Fibroblast of villous mesenchyme (primary cell): ENCODE measurements around the gene ACAA1. TPM values are rescaled to one million over a fixed set of nuclear protein-coding genes. Genes with fewer than 3 reads are reported as not detected.

Experiments used
- DNase-seq: peaks from one replicate; pipeline ENCODE4 v3.0.0-alpha.2; 2010; ENCODE audit warnings: low read depth
- H3K4me3 ChIP-seq: 2 replicates; pipeline ENCODE4 v1.5.1; 2011; ENCODE audit warnings: low read depth, mild to moderate bottlenecking, low read length
- total RNA-seq: library from RNA; depleted of rRNA; stranded (reverse); fragments of >200 nt; gene quantifications from 2 replicates; pipeline ENCODE4 v1.2.3, GENCODE V29; 2012
- TF ChIP-seq, protein P1 (sequence below): IDR thresholded peaks from 2 replicates; pipeline ENCODE4 v1.5.1; 2012; ENCODE audit warnings: low read depth, mild to moderate bottlenecking, low read length; ENCODE audit not compliant: insufficient read depth

Gene ACAA1
- total RNA-seq, 1 donor, result 18.1 TPM

DNA sequence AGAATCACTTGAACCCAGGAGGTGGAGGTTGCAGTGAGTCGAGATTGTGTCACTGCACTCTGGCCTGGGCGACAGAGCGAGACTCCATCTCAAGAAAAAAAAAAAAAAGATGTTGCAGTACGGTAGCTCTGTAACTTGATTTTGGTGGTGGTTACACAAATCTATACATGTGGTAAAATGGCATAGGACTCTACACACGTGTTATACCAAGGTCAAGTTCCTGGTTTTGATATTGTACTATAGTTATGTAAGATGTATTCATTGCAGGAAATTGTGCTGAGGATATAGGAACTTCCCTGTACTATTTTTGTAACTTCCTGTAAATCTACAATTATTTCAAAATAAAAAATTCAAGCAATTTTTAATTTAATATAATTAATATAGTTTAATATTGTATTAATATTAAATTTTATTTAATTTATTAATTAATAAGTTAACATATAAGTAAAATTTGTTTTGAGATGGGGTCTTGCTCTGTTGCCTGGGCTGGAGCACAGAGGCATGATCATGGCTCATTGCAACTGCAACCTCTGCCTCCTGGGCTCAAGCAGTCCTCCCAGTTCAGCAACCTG, 11.5 kb upstream of the ACAA1 start:
- DNase-seq, result no peak
- TF ChIP-seq, protein P1, sequence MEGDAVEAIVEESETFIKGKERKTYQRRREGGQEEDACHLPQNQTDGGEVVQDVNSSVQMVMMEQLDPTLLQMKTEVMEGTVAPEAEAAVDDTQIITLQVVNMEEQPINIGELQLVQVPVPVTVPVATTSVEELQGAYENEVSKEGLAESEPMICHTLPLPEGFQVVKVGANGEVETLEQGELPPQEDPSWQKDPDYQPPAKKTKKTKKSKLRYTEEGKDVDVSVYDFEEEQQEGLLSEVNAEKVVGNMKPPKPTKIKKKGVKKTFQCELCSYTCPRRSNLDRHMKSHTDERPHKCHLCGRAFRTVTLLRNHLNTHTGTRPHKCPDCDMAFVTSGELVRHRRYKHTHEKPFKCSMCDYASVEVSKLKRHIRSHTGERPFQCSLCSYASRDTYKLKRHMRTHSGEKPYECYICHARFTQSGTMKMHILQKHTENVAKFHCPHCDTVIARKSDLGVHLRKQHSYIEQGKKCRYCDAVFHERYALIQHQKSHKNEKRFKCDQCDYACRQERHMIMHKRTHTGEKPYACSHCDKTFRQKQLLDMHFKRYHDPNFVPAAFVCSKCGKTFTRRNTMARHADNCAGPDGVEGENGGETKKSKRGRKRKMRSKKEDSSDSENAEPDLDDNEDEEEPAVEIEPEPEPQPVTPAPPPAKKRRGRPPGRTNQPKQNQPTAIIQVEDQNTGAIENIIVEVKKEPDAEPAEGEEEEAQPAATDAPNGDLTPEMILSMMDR, result no peak
- no peak overlapping the region for H3K4me3 ChIP-seq

DNA sequence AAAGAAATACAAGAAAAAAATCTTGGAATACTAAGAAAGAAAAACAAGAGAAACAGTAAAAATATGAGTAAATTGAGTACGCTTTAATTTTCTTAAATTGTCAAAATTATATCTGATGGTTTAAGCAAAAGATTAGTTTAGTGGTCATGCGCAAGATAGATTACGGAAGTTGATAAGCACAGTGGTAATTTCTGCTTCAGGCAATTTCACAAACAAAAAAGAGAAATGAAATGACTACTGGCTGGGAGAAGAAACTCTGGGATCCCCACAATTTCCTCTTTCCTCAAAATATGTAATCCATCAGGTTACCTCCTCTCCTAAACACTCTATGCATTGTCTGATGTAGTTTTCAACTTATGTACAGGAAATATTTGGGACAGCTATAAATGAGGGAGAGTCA, 10.5 kb upstream of the ACAA1 start:
- TF ChIP-seq, protein P1, result no peak
- DNase-seq, result no peak

DNA sequence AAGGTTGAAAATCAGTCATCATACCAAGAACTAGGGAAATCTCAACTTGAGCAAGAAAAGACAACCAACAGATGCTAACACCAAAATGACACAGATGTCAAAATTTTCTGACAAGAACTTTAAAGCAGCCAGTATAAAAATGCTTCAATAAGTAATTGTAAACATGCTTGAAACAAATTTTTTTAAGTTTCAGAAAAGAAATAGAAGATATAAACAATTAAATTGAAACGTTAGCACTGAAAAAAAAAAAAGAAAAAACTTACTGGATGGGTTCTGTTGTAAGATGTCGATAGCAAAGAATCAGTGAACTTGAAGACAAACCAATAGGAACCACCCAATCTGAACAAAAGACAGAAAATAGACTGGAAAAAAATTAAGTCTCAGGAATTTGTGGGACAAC, 9.6 kb upstream of the ACAA1 start:
- TF ChIP-seq, protein P1, result no peak
- no peak for DNase-seq
- no peak overlapping the region for H3K4me3 ChIP-seq

More for the DNA sequence above, 10.5 kb upstream of the ACAA1 start:
- H3K4me3 ChIP-seq, result no peak overlapping the region

DNA sequence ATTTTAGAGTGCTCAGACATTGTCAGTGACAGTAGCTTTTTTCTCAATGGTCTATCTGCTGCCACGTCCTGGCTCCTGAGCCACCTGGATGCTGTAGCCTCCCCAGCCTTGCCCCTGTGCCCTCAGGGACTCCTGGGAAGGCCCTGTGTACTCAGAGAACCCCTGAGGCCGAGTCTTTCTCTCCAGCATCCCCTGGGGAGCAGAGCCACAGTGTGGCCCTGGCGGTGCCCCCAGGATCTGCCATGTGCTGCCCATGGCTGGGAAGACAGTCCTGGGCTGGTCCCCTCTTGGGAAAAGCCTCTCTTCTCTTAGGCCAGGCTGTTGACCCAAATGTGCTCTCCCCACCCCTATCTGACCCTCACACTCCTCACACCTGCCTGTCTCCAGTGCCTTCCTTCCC, 6.6 kb upstream of the ACAA1 start:
- DNase-seq, result no peak
- no peak overlapping the region for H3K4me3 ChIP-seq
- TF ChIP-seq, protein P1, result no peak

DNA sequence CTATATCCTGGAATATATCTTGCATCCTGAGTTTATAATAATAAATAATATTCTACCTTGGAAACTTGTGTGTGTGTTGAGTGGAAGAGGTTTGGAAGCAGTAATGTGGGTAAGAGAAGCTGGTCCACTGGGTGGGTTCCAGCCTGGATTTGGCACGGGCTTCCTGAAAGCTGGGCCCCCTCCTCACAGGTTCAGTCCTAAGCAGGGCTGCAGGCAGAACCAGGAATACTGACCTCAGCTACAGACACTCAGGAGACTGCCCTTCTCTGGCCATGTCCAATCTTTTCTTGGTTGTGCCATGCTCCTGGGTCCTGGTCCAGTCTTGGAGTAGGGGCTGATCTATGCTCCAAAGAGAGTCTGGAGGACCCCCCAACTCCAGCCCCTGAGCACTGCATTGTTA, 6.0 kb upstream of the ACAA1 start:
- DNase-seq, result no peak
- TF ChIP-seq, protein P1, result no peak

DNA sequence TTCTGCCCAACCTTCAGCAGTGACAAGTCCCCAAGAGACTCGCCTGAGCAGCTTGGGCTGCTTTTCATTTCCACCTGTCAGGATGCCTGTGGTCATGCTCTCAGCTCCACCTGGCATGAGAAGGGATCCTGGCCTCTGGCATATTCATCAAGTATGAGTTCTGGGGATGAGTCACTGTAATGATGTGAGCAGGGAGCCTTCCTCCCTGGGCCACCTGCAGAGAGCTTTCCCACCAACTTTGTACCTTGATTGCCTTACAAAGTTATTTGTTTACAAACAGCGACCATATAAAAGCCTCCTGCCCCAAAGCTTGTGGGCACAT, 5.0 kb upstream of the ACAA1 start:
- DNase-seq, result no peak
- TF ChIP-seq, protein P1, result no peak
- H3K4me3 ChIP-seq, result no peak overlapping the region

More for the DNA sequence above, 6.0 kb upstream of the ACAA1 start:
- no peak overlapping the region for H3K4me3 ChIP-seq
